OCI-LY7 (cell line): ENCODE data around the gene SMCO1. TPM values are rescaled to one million over a fixed set of nuclear protein-coding genes. Genes with fewer than 3 reads are reported as not detected.
"Not testable (repeated sequence)": the region's sequence is repeated elsewhere in the genome, so short reads cannot be mapped to it uniquely, and the experiment has no call there.

Experiments
- BruUV-seq: library from RNA; stranded (reverse); fragments of 400-500 nt; replicated peaks from 2 replicates; lab custom pipeline; 2021; lab: Mats Ljungman, UMichigan
- CTCF ChIA-PET: fragments of 300-600 bp; sonication (Branson Sonifier 250); formaldehyde crosslinking; loops from one replicate; lab custom pipeline; 2022; ENCODE audit warnings: antibody characterized with exemption; ENCODE audit not compliant: unreplicated experiment; lab: Charles Lee
- POLR2A ChIA-PET: fragments of 300-600 bp; sonication (Branson Sonifier 250); formaldehyde crosslinking; loops from one replicate; lab custom pipeline; 2022; ENCODE audit warnings: antibody characterized with exemption; lab: Charles Lee
- DNase-seq: peaks from one replicate; pipeline ENCODE4 v3.0.0-alpha.2; 2015; ENCODE audit warnings: low spot score
- H2AFZ ChIP-seq: fragments of 200-600 bp; sonication (generic), shearing (Covaris generic); 2 replicates; pipeline ENCODE4 v1.6.1; 2014; ENCODE audit warnings: mild to moderate bottlenecking, antibody characterized with exemption, low read length, moderate library complexity
- H3K27ac ChIP-seq: fragments of 200-600 bp; sonication (generic); 2 replicates; pipeline ENCODE4 v1.5.1; 2014; ENCODE audit warnings: mixed run types, low read depth, mild to moderate bottlenecking, moderate library complexity, low read length, inconsistent platforms; ENCODE audit not compliant: poor library complexity, severe bottlenecking
- H3K36me3 ChIP-seq: fragments of 200-600 bp; sonication (generic); 2 replicates; pipeline ENCODE4 v1.6.1; 2014; ENCODE audit warnings: mild to moderate bottlenecking, antibody characterized with exemption, low read length, moderate library complexity, mixed read lengths; ENCODE audit not compliant: insufficient read depth
- H3K4me1 ChIP-seq: fragments of 200-600 bp; sonication (generic); 2 replicates; pipeline ENCODE4 v1.5.1; 2014; ENCODE audit warnings: mild to moderate bottlenecking, low read length; ENCODE audit not compliant: insufficient read depth, poor library complexity, severe bottlenecking
- H3K4me2 ChIP-seq: fragments of 200-600 bp; sonication (generic); 2 replicates; pipeline ENCODE4 v1.6.1; 2014; ENCODE audit warnings: mild to moderate bottlenecking, low read length
- H3K4me3 ChIP-seq: fragments of 200-600 bp; sonication (generic); 2 replicates; pipeline ENCODE4 v1.5.1; 2014; ENCODE audit warnings: mild to moderate bottlenecking, low read depth, low read length; ENCODE audit not compliant: poor library complexity, severe bottlenecking
- H3K79me2 ChIP-seq: fragments of 200-600 bp; sonication (generic); 2 replicates; pipeline ENCODE4 v1.6.1; 2016; ENCODE audit warnings: low read depth, mild to moderate bottlenecking, low read length, moderate library complexity, mixed read lengths; ENCODE audit not compliant: insufficient read depth
- H3K9me2 ChIP-seq: fragments of 200-600 bp; sonication (generic); 2 replicates; pipeline ENCODE4 v1.6.1; 2016; ENCODE audit warnings: mild to moderate bottlenecking, low read length, mixed read lengths; ENCODE audit not compliant: insufficient read depth
- H3K9me3 ChIP-seq: fragments of 200-600 bp; sonication (generic); 2 replicates; pipeline ENCODE4 v1.6.1; 2014; ENCODE audit warnings: mild to moderate bottlenecking, mixed run types, low read length, mixed read lengths
- H4K20me1 ChIP-seq: fragments of 200-600 bp; sonication (generic); 2 replicates; pipeline ENCODE4 v1.6.1; 2014; ENCODE audit warnings: mild to moderate bottlenecking, antibody characterized with exemption, low read length, moderate library complexity, mixed read lengths; ENCODE audit not compliant: insufficient read depth
- EZH2phosphoT487 ChIP-seq: fragments of 200-600 bp; sonication (generic); IDR thresholded peaks from 2 replicates; pipeline ENCODE4 v1.6.1; 2018; ENCODE audit warnings: low read depth, borderline replicate concordance, mild to moderate bottlenecking, mixed run types, antibody characterized with exemption, low read length, moderate library complexity, mixed read lengths
- intact Hi-C: fragments of 100-400 bp; cut with micrococcal nuclease; formaldehyde crosslinking; loops from one replicate; pipeline ENCODE4 v1.10.0; 2022; ENCODE audit not compliant: unreplicated experiment
- total RNA-seq, 2 experiments: library from RNA; depleted of rRNA in 1 of 2; stranded (reverse); fragments of >200 nt in 1 of 2; shearing (Covaris generic) in 1 of 2; gene quantifications; 2 replicates each; pipeline ENCODE4 v1.2.3, GENCODE V29; 2014 to 2022
- TF ChIP-seq, protein P1 (sequence below): fragments of 200-600 bp; sonication (generic); conservative IDR thresholded peaks from 2 replicates; pipeline ENCODE4 v1.5.1; 2014; ENCODE audit warnings: mild to moderate bottlenecking, antibody characterized with exemption, low read length, moderate library complexity, mixed read lengths

The SMCO1 gene
- total RNA-seq, 2 experiments from 2014 or later: not detected

DNA sequence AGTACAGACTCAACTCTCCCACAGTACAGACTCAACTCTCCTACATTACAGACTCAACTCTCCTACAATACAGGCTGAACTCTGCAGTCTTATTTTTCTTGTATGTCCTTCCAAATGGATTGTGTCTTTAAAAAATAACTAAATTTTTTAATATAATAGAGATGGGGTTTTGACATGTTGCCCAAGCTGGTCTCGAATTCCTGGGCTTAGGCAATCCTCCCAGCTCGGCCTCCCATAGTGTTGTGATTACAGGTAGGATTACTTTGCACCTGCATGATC is 51.7 kb downstream of the SMCO1 start:
- Histone ChIP-seq H3K36me3 (peaks cover 9% of the 10 kb centered on the region; the same call in 1 of the 2 replicates), H3K4me1 (no peaks in the 10 kb centered on the region), H3K79me2 (no peaks in the 10 kb centered on the region), H3K27ac (no peak overlapping the region), H3K4me2 (no peak overlapping the region), H3K4me3 (no peak overlapping the region), H3K9me3 (no peaks in the 10 kb centered on the region), H3K9me2 (no peaks in the 10 kb centered on the region), H2AFZ (no peak overlapping the region), H4K20me1 (no peaks in the 10 kb centered on the region)
- no TSS peak for BruUV-seq
- TF ChIP-seq EZH2phosphoT487: no peak
- TF ChIP-seq, protein P1, sequence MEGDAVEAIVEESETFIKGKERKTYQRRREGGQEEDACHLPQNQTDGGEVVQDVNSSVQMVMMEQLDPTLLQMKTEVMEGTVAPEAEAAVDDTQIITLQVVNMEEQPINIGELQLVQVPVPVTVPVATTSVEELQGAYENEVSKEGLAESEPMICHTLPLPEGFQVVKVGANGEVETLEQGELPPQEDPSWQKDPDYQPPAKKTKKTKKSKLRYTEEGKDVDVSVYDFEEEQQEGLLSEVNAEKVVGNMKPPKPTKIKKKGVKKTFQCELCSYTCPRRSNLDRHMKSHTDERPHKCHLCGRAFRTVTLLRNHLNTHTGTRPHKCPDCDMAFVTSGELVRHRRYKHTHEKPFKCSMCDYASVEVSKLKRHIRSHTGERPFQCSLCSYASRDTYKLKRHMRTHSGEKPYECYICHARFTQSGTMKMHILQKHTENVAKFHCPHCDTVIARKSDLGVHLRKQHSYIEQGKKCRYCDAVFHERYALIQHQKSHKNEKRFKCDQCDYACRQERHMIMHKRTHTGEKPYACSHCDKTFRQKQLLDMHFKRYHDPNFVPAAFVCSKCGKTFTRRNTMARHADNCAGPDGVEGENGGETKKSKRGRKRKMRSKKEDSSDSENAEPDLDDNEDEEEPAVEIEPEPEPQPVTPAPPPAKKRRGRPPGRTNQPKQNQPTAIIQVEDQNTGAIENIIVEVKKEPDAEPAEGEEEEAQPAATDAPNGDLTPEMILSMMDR: no peak
- intact Hi-C loops: no loop called here
- CTCF ChIA-PET: no interaction called here
- POLR2A ChIA-PET: no interaction called here
- DNase-seq: no peak

DNA sequence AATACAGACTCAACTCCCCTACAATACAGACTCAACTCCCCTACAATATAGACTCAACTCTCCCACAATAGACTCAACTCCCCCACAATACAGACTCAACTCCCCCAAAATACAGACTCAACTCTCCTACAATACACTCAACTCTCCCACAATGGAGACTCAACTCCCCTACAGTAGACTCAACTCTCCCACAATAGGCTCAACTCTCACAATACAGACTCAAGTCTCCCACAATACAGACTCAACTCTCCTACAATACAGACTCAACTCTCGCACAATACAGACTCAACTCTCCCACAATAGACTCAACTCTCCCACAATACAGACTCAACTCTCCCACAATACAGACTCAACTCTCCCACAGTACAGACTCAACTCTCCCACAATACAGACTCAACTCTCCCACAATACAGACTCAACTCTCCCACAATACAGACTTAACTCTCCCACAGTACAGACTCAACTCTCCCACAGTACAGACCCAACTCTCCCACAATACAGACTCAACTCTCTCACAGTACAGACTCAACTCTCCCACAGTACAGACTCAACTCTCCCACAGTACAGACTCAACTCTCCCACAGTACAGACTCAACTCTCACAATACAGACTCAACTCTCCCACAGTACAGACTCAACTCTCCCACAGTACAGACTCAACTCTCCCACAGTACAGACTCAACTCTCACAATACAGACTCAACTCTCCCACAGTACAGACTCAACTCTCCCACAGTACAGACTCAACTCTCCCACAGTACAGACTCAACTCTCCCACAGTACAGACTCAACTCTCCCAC is 52.3 kb downstream of the SMCO1 start:
- POLR2A ChIA-PET, H3K4me2 ChIP-seq, H3K4me3 ChIP-seq, DNase-seq, H3K9me2 ChIP-seq, H3K27ac ChIP-seq, intact Hi-C loops, H3K36me3 ChIP-seq, H2AFZ ChIP-seq, H3K4me1 ChIP-seq, H3K9me3 ChIP-seq, H4K20me1 ChIP-seq, H3K79me2 ChIP-seq, BruUV-seq, CTCF ChIA-PET: not testable (repeated sequence)

GRCh38 chr3:196458063-196458462 is 57.1 kb downstream of the SMCO1 start:
- no TSS peak for BruUV-seq
- TF ChIP-seq, protein P1: no peak
- no peak for TF ChIP-seq EZH2phosphoT487
- Histone ChIP-seq H3K9me2 (no peaks in the 10 kb centered on the region), H3K79me2 (no peaks in the 10 kb centered on the region), H2AFZ (no peak overlapping the region), H3K27ac (no peak overlapping the region), H4K20me1 (no peaks in the 10 kb centered on the region), H3K4me2 (no peak overlapping the region), H3K36me3 (no peaks in the 10 kb centered on the region), H3K9me3 (no peaks in the 10 kb centered on the region), H3K4me3 (no peak overlapping the region), H3K4me1 (no peaks in the 10 kb centered on the region)
- DNase-seq: no peak
- ChIA-PET POLR2A (interaction anchor here (0.6 to 0.8 kb wide), 5 partner anchors 13 to 166 kb away, joined by 3 to 4 read pairs (median 3); no protein-coding TSS in a partner anchor), CTCF (no interaction called here)
- intact Hi-C loops: no loop called here

DNA sequence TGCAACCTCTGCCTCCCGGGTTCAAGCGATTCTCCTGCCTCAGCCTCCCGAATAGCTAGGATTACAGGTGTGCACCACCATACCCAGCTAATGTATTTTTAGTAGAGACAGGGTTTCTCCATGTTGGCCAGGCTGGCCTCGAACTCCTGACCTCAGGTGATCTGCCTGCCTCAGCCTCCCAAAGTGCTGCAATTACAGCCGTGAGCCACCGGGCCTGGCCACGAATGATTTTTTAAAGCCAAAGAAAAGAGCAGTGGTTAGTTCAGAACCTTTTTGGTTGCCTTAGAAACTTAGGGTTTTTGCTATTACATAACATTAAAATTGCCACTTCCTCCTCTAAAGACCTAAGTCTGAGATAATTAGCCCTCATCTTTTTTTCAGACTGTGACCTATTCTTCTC is 57.7 kb downstream of the SMCO1 start:
- H3K36me3 ChIP-seq, H3K9me3 ChIP-seq, H3K27ac ChIP-seq, intact Hi-C loops, CTCF ChIA-PET, H3K9me2 ChIP-seq, H3K4me2 ChIP-seq, H2AFZ ChIP-seq, H3K4me3 ChIP-seq, H3K79me2 ChIP-seq, DNase-seq, H4K20me1 ChIP-seq, H3K4me1 ChIP-seq, BruUV-seq: not testable (repeated sequence)
- POLR2A ChIA-PET: interaction anchor here (0.6 to 0.8 kb wide), 7 partner anchors 13 to 497 kb away, joined by 3 to 7 read pairs (median 4); no protein-coding TSS in a partner anchor
